Brain microvascular endothelial cell (primary cell): ENCODE data around the gene RPL3.
"Not testable (repeated sequence)": the region's sequence is repeated elsewhere in the genome, so short reads cannot be mapped to it uniquely, and the experiment has no call there.

Source experiments
- DNase-seq: peaks from one replicate; pipeline ENCODE4 v3.0.0-alpha.2; 2020
- H3K27ac ChIP-seq: fragments of 250-450 bp; sonication (Bioruptor Pico); 2 replicates; pipeline ENCODE4 v1.5.1; 2020; ENCODE audit warnings: mild to moderate bottlenecking, moderate library complexity
- H3K27me3 ChIP-seq: fragments of 250-450 bp; sonication (Bioruptor Pico); replicated peaks from 2 replicates; pipeline ENCODE4 v1.5.1; 2020; ENCODE audit warnings: mild to moderate bottlenecking
- H3K36me3 ChIP-seq: fragments of 250-450 bp; sonication (Bioruptor Pico); replicated peaks from 2 replicates; pipeline ENCODE4 v1.5.1; 2020; ENCODE audit warnings: mild to moderate bottlenecking
- H3K4me3 ChIP-seq: 2 replicates; pipeline ENCODE4 v1.5.1; 2011; ENCODE audit warnings: low read depth, mild to moderate bottlenecking, control low read depth, low read length, moderate library complexity
- CTCF ChIP-seq: IDR thresholded peaks from 2 replicates; pipeline ENCODE4 v1.5.1; 2011; ENCODE audit warnings: low read depth, mild to moderate bottlenecking, moderate library complexity, low read length, control low read depth, inconsistent platforms; ENCODE audit errors: missing control alignments
- in situ Hi-C: cut with HindIII; loops from 2 replicates; pipeline ENCODE4 v1.10.0; 2017; ENCODE audit warnings: low sequenced_read_pairs, low pct_ligation_motif_present

The RPL3 gene

DNA sequence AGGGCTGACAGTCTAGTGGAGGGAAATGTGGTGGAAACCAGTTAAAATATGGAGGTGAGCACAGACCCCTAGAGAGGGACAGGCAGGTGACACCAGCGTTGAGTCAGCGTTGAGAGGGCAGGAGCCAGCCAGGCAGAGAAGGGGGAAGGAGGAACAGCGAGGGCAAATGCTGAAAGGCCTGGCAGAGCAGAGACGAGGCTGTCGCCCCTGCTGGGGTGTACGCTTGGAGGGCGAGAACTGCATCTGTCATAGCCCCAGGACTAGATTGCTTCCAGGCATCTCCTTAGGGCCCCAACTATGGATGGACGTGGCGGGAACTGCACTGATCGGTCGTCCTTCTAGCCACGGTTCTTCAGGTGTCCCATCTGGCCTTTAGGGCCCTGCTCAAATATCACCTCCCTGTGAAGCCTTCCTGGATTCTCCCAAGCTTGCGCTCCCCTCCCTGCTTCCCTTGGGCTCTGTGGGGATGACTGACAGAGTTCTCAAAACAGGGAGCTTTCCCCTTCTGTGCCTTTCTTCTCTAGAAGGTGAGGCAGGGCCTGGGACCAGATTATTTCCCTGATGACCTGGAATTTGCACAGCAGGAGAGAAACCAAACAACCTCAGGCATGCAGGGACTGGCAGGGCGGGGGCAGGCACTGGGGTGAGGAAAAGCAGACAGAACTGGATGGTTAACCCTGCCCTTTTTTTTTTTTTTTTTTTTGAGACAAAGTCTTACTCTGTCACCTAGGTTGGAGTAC is 41.4 kb upstream of the RPL3 start:
- in situ Hi-C loops, result no loop called here
- TF ChIP-seq CTCF, result no peak
- no peak overlapping the region for H3K27ac ChIP-seq

GRCh38 chr22:39360242-39360641 is 40.8 kb upstream of the RPL3 start:
- H3K27me3 ChIP-seq, result no peaks in the 10 kb centered on the region
- no peak overlapping the region for H3K4me3 ChIP-seq
- no peaks in the 10 kb centered on the region for H3K36me3 ChIP-seq
- no peak for TF ChIP-seq CTCF
- in situ Hi-C loops, result no loop called here
- no peak for DNase-seq
- H3K27ac ChIP-seq, result no peak overlapping the region

More for the DNA sequence above, 41.4 kb upstream of the RPL3 start:
- Histone ChIP-seq H3K4me3 (no peak overlapping the region), H3K27me3 (no peaks in the 10 kb centered on the region), H3K36me3 (no peaks in the 10 kb centered on the region)
- DNase-seq, result no peak

- DNase-seq, result no peak
- no peaks in the 10 kb centered on the region for H3K36me3 ChIP-seq
- H3K27ac ChIP-seq, result no peak overlapping the region
- no peak overlapping the region for H3K4me3 ChIP-seq
- no peak for TF ChIP-seq CTCF
- in situ Hi-C loops, result no loop called here
- H3K27me3 ChIP-seq, result no peaks in the 10 kb centered on the region
These were observed 40.3 kb upstream of the RPL3 start for GRCh38 chr22:39359659-39360195.

- H3K4me3 ChIP-seq, in situ Hi-C loops: not testable (repeated sequence)
These were observed 38.8 kb upstream of the RPL3 start for GRCh38 chr22:39358197-39358596.

GRCh38 chr22:39357110-39358108 is 38.0 kb upstream of the RPL3 start:
- H3K27me3 ChIP-seq, DNase-seq, in situ Hi-C loops, H3K4me3 ChIP-seq, H3K27ac ChIP-seq, H3K36me3 ChIP-seq: not testable (repeated sequence)

More at GRCh38 chr22:39358197-39358596, 38.8 kb upstream of the RPL3 start:
- H3K36me3 ChIP-seq, H3K27me3 ChIP-seq, DNase-seq, H3K27ac ChIP-seq: not testable (repeated sequence)

DNA sequence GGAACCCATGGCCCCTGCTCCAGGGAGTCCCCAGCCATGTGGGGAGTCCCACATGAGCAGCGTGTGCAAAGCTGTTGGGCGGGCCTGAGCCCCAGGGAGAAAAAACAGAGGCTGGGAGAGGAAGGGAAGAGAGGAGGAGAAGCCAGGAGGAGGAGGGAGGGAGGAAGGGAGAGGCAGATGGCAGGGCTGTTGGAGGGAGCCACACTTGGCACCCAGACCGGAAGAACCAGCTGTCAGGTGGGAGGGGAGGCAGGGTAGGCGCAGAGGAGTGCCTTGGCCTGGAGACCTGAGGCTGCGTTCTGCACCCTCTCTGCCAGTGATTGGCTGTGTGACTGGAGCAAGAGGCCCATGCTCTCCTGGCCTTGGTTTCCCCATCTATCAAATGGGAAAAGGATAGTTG is 37.0 kb upstream of the RPL3 start:
- Histone ChIP-seq H3K27ac (no peak overlapping the region), H3K4me3 (no peak overlapping the region), H3K36me3 (no peaks in the 10 kb centered on the region), H3K27me3 (no peaks in the 10 kb centered on the region)
- TF ChIP-seq CTCF, result no peak
- in situ Hi-C loops, result no loop called here
- DNase-seq, result no peak

DNA sequence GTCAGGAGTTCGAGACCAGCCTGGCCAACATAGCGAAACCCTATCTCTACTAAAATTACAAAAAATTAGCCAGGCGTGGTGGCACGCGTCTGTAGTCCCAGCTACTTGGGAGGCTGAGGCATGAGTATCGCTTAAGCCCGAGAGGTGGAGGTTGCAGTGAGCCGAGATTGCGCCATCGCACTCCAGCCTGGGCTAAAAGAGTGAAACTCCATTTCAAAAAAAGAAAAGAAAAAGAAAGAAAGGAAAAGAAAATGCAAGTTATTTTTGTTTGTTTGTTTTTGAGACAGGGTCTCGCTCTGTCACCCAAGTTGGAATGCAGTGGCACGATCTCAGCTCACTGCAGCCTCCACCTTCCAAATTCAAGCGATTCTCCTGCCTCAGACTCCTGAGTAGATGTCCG is 36.4 kb upstream of the RPL3 start:
- in situ Hi-C loops, H3K4me3 ChIP-seq, H3K36me3 ChIP-seq, H3K27me3 ChIP-seq, DNase-seq, H3K27ac ChIP-seq: not testable (repeated sequence)
